ENCODE results near the gene ACBD3. TPM values are rescaled to one million over a fixed set of nuclear protein-coding genes. Genes with fewer than 3 reads are reported as not detected.

ACBD3 gene
- total RNA-seq, 2 donors from 2014 or later = 27.6 to 30.3 TPM

DNA sequence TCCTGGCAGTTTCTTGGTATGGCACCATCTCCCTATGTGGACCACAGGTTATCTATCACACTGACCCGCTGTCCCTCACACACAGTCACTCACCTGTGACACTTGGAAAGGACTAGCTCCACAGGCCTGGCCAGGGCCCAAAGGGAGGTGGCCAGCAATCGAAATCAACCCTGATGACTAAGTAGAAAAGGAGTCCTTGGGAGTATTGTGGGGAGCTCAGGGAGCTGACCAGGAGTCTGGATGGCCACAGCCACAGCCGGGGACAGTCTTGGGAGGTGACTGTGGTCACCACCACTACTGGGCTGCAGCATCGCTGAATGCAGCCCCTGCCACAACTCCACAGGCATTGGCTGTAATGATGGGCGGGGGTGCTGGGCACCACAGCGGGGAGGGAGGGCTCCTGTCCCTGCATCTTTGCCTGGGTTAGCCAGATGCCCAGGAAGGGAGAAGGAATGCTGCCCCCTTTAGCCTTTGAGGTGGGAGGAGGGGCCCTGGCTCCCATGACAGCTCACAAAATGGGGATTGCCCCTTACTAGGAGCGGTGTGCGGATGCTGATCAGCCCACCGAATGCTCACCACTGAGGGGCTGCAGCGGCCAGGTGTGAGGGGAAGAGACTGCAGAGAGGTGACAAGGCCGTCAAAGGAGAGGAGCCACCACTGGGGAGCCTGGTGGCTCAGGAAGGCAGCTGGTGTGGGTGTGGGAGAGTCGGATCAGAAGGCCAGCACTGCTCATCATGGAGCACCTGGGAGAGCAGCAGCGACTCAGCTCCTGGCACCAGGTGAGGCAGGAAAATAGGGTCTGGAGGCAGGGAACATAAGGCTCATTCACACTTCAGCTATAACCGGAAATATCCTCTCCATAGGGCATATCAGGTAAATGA lies 62.7 kb downstream of the ACBD3 start:
- Mint-ChIP-seq H3K9me3 (no peaks in the 10 kb centered on the region), H3K36me3 (no peaks in the 10 kb centered on the region), H3K27me3 (no peaks in the 10 kb centered on the region), H3K4me1 (ENCODE audit: low read depth in 2 of 2) (peaks cover 17 to 29% of the 10 kb centered on the region in 2 donors), H3K4me3 (peak overlapping the region; percentile 78), H3K27ac (peak overlapping the region; percentile 47 to 68)
- DNase-seq (ENCODE audit: low spot score) (no peak), ATAC-seq (no peak)

GRCh38 chr1:226123212-226123560 lies 63.4 kb downstream of the ACBD3 start:
- Mint-ChIP-seq H3K4me1 (ENCODE audit: low read depth in 2 of 2) (peaks cover 17 to 29% of the 10 kb centered on the region in 2 donors), H3K9me3 (no peaks in the 10 kb centered on the region), H3K36me3 (no peaks in the 10 kb centered on the region), H3K27ac (peak overlapping the region; percentile 47 to 68), H3K27me3 (no peaks in the 10 kb centered on the region), H3K4me3 (peak overlapping the region; percentile 78)
- DNase-seq (ENCODE audit: low spot score) = no peak
- ATAC-seq = no peak

GRCh38 chr1:226121587-226122400 lies 64.7 kb downstream of the ACBD3 start:
- Mint-ChIP-seq H3K27me3 (no peaks in the 10 kb centered on the region), H3K27ac (no peak overlapping the region), H3K4me1 (ENCODE audit: low read depth in 2 of 2) (peaks cover 17 to 22% of the 10 kb centered on the region in 2 donors), H3K9me3 (no peaks in the 10 kb centered on the region), H3K36me3 (no peaks in the 10 kb centered on the region), H3K4me3 (peak overlapping the region; percentile 78)
- peak; percentile 89 to 91 for ATAC-seq
- peak; percentile 86 for DNase-seq (ENCODE audit: low spot score)

DNA sequence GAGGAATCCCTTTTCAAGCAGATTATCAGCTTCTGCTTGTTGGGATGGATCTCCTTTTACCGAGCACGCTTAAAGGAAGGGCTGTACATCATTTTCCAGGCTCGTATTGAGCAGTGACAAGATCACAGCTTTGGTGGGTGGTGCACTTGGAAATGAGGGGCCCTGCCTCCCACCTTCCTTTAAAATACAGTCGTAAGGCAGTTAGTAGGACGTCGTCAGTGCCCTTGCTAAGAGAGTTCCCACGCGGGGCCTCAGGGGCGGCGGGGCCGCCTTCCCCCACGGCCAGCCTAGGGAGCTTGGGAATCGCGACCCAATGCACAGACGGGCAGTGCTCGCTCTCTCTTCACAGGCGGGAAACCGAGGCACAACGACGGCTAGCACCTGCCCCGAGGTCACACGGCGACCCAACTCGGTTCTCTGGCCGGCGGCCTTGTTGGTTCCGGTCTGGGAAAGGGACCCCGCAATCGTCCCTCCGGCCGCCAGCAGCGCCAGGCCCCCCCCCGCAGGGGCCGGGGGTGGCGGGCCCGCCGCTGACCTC lies 65.4 kb downstream of the ACBD3 start:
- Mint-ChIP-seq H3K36me3 (no peaks in the 10 kb centered on the region), H3K27ac (peak overlapping the region; percentile 47 to 65), H3K4me1 (ENCODE audit: low read depth in 2 of 2) (peaks cover 17 to 21% of the 10 kb centered on the region in 2 donors), H3K4me3 (peak overlapping the region; percentile 86), H3K9me3 (no peaks in the 10 kb centered on the region), H3K27me3 (no peaks in the 10 kb centered on the region)
- DNase-seq (ENCODE audit: low spot score) (no peak), ATAC-seq (no peak)

GRCh38 chr1:226120398-226120797 lies 66.1 kb downstream of the ACBD3 start:
- DNase-seq (ENCODE audit: low spot score) = no peak
- Mint-ChIP-seq H3K36me3 (no peaks in the 10 kb centered on the region), H3K4me1 (ENCODE audit: low read depth in 2 of 2) (peaks cover 17 to 20% of the 10 kb centered on the region in 2 donors), H3K27ac (peak overlapping the region in 1 of 2 donors; percentile 65), H3K27me3 (no peaks in the 10 kb centered on the region), H3K4me3 (peak overlapping the region; percentile 86), H3K9me3 (no peaks in the 10 kb centered on the region)
- no peak for ATAC-seq

DNA sequence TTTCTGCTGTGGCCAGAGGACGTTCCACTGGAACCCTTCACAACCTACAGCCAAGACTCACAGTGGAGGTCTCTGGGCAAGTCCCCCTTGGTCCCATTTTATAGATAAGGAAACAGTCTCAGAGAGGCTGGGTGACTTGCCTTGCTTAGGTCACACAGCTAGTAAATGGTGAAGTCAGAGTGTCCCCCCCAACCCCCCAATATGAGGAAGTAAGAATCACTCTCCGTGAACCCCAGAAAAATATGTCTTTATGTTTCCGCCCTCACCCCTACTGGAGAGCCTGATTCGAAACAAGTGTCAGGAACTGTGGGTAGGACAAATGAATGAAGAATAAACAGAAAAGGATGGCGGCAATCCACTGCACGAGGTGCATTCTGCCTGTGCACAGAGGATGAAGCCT lies 67.4 kb downstream of the ACBD3 start:
- no peak for ATAC-seq
- Mint-ChIP-seq H3K27me3 (no peaks in the 10 kb centered on the region), H3K4me1 (ENCODE audit: low read depth in 2 of 2) (peaks cover 10 to 12% of the 10 kb centered on the region in 2 donors), H3K27ac (no peak overlapping the region), H3K36me3 (no peaks in the 10 kb centered on the region), H3K9me3 (no peaks in the 10 kb centered on the region), H3K4me3 (no peak overlapping the region)
- DNase-seq (ENCODE audit: low spot score) = no peak

DNA sequence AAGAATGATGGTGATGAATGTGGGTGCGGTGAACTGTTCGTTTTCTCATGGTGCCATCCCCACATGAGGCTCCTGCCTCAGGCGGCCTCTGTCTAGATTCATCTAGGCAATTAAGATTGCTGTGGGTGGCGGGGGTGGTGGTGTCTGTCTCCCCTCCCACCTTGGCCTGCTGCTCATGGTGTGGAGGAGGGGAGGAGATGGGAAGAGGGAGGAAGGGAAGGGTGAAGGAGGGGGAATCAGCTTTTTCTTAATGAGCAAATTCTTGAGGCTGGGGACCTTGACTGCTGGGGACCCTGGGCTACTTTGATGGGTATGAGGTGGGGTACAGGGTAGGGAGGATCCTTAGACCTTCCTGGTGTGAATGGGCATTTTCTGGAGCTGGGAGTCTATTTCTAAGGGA lies 68.2 kb downstream of the ACBD3 start:
- no peaks in the 10 kb centered on the region for H3K9me3 Mint-ChIP-seq
- no peaks in the 10 kb centered on the region for H3K36me3 Mint-ChIP-seq
- H3K4me3 Mint-ChIP-seq = no peak overlapping the region
- H3K4me1 Mint-ChIP-seq (ENCODE audit: low read depth in 2 of 2) = peaks cover 5 to 10% of the 10 kb centered on the region in 2 donors
- ATAC-seq (no peak), DNase-seq (ENCODE audit: low spot score) (no peak)
- peak overlapping the region in 1 of 2 donors; percentile 29 for H3K27ac Mint-ChIP-seq
- no peaks in the 10 kb centered on the region for H3K27me3 Mint-ChIP-seq

- no peaks in the 10 kb centered on the region for H3K9me3 Mint-ChIP-seq
- no peak for DNase-seq (ENCODE audit: low spot score)
- no peaks in the 10 kb centered on the region for H3K36me3 Mint-ChIP-seq
- H3K27ac Mint-ChIP-seq = no peak overlapping the region
- peaks cover 8 to 12% of the 10 kb centered on the region in 2 donors for H3K4me1 Mint-ChIP-seq (ENCODE audit: low read depth in 2 of 2)
- no peak for ATAC-seq
- H3K4me3 Mint-ChIP-seq = no peak overlapping the region
- H3K27me3 Mint-ChIP-seq = no peaks in the 10 kb centered on the region
Measured at GRCh38 chr1:226117330-226117729, 69.2 kb downstream of the ACBD3 start.

GRCh38 chr1:226116673-226117072 lies 69.9 kb downstream of the ACBD3 start:
- H3K9me3 Mint-ChIP-seq = no peaks in the 10 kb centered on the region
- peaks cover 13 to 15% of the 10 kb centered on the region in 2 donors for H3K4me1 Mint-ChIP-seq (ENCODE audit: low read depth in 2 of 2)
- ATAC-seq = no peak
- H3K27me3 Mint-ChIP-seq = no peaks in the 10 kb centered on the region
- no peaks in the 10 kb centered on the region for H3K36me3 Mint-ChIP-seq
- no peak overlapping the region for H3K27ac Mint-ChIP-seq
- no peak overlapping the region for H3K4me3 Mint-ChIP-seq
- DNase-seq (ENCODE audit: low spot score) = no peak

DNA sequence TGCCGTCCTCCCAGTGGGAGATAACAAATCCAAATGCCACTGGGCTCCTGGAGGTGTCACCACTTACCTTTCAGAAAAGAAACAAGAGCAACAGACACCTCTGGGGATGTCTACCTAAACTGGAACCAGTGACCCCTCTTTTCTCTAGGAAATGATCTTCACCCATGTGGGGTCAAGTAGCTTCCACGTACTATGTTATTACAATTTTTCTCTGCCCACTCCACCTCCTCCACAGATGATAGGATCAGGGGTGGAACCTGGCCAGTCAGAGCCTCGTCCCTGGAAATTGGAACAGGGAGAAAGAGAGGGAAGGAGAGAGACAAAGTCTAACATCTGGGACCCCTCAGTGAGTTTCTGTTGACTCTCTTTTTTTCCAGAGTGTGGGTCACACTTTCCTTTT lies 73.9 kb downstream of the ACBD3 start:
- H3K4me3 Mint-ChIP-seq = peak overlapping the region; percentile 98

GRCh38 chr1:226111883-226112261 lies 74.7 kb downstream of the ACBD3 start:
- H3K36me3 Mint-ChIP-seq = no peaks in the 10 kb centered on the region
- no peaks in the 10 kb centered on the region for H3K9me3 Mint-ChIP-seq
- DNase-seq (ENCODE audit: low spot score) (no peak), ATAC-seq (no peak)
- peak overlapping the region; percentile 70 to 90 for H3K27ac Mint-ChIP-seq
- H3K4me1 Mint-ChIP-seq (ENCODE audit: low read depth in 2 of 2) = peaks cover 32 to 36% of the 10 kb centered on the region in 2 donors
- no peaks in the 10 kb centered on the region for H3K27me3 Mint-ChIP-seq
- peak overlapping the region; percentile 98 for H3K4me3 Mint-ChIP-seq

More for the DNA sequence above, 73.9 kb downstream of the ACBD3 start:
- DNase-seq (ENCODE audit: low spot score) (no peak), ATAC-seq (no peak)
- no peaks in the 10 kb centered on the region for H3K27me3 Mint-ChIP-seq
- peak overlapping the region; percentile 37 to 70 for H3K27ac Mint-ChIP-seq
- H3K9me3 Mint-ChIP-seq = no peaks in the 10 kb centered on the region
- no peaks in the 10 kb centered on the region for H3K36me3 Mint-ChIP-seq
- peaks cover 29 to 32% of the 10 kb centered on the region in 2 donors for H3K4me1 Mint-ChIP-seq (ENCODE audit: low read depth in 2 of 2)

GRCh38 chr1:226111098-226111882 lies 75.3 kb downstream of the ACBD3 start:
- no peak for DNase-seq (ENCODE audit: low spot score)
- H3K36me3 Mint-ChIP-seq = no peaks in the 10 kb centered on the region
- no peaks in the 10 kb centered on the region for H3K27me3 Mint-ChIP-seq
- no peaks in the 10 kb centered on the region for H3K9me3 Mint-ChIP-seq
- peak overlapping the region; percentile 70 to 90 for H3K27ac Mint-ChIP-seq
- no peak for ATAC-seq
- peak overlapping the region; percentile 98 for H3K4me3 Mint-ChIP-seq
- peaks cover 32 to 36% of the 10 kb centered on the region in 2 donors for H3K4me1 Mint-ChIP-seq (ENCODE audit: low read depth in 2 of 2)

Measured in natural killer cell treated with Interleukin-12 subunit alpha and Interleukin-12 subunit beta and Interleukin-15 and Interleukin-18, amount 100 ng/mL, for 72 hours (primary cell).